ENCODE data around the gene PCDH9. TPM values are rescaled to one million over a fixed set of nuclear protein-coding genes. Genes with fewer than 3 reads are reported as not detected.

PCDH9 gene
- total and polyA plus RNA-seq, 10 of the 15 experiments (the other 5 are each of a cell fraction or from before 2014, with no cell fraction given) = 0.02 to 2.3 (median 0.05) TPM; not detected in 1

DNA sequence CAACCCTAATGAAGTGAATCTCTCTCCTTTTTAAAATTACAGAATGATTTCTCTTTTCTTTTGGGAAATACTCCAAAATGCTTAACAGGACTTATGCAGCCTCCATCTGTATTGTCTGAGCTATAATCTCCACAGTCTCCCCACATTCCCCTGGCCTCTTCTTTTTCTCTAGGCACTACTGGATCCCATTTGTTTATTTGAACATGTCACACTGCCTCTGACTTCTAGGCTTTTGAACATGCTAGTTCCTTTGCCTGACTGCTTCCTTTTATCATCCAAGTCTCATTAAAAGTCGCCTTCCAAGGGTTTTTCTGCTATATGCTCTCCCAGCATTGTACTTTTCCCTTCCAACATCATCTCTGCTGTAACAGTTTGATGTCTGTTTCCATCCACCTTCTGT is 548.7 kb downstream of the PCDH9 start:
- ATAC-seq (no peak), DNase-seq (ENCODE audit: low read depth, low spot score) (no peak), FAIRE-seq (no peak)
- TF ChIP-seq, protein P1, sequence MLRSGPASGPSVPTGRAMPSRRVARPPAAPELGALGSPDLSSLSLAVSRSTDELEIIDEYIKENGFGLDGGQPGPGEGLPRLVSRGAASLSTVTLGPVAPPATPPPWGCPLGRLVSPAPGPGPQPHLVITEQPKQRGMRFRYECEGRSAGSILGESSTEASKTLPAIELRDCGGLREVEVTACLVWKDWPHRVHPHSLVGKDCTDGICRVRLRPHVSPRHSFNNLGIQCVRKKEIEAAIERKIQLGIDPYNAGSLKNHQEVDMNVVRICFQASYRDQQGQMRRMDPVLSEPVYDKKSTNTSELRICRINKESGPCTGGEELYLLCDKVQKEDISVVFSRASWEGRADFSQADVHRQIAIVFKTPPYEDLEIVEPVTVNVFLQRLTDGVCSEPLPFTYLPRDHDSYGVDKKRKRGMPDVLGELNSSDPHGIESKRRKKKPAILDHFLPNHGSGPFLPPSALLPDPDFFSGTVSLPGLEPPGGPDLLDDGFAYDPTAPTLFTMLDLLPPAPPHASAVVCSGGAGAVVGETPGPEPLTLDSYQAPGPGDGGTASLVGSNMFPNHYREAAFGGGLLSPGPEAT (IDR thresholded peaks at IDR 0.05; ENCODE audit: low read depth) = no peak
- TF ChIP-seq, protein P2, sequence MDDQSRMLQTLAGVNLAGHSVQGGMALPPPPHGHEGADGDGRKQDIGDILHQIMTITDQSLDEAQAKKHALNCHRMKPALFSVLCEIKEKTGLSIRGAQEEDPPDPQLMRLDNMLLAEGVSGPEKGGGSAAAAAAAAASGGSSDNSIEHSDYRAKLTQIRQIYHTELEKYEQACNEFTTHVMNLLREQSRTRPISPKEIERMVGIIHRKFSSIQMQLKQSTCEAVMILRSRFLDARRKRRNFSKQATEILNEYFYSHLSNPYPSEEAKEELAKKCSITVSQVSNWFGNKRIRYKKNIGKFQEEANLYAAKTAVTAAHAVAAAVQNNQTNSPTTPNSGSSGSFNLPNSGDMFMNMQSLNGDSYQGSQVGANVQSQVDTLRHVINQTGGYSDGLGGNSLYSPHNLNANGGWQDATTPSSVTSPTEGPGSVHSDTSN (IDR thresholded peaks at IDR 0.05; ENCODE audit: insufficient replicate concordance, low read depth, low read length) = no peak
- TF ChIP-seq, protein P3, sequence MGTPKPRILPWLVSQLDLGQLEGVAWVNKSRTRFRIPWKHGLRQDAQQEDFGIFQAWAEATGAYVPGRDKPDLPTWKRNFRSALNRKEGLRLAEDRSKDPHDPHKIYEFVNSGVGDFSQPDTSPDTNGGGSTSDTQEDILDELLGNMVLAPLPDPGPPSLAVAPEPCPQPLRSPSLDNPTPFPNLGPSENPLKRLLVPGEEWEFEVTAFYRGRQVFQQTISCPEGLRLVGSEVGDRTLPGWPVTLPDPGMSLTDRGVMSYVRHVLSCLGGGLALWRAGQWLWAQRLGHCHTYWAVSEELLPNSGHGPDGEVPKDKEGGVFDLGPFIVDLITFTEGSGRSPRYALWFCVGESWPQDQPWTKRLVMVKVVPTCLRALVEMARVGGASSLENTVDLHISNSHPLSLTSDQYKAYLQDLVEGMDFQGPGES (IDR thresholded peaks at IDR 0.05) = no peak
- no peak for TF ChIP-seq NR2C2 (IDR thresholded peaks at IDR 0.05; ENCODE audit: borderline replicate concordance, control insufficient read depth, insufficient read length, low read depth)
- TF ChIP-seq IKZF1 (conservative IDR thresholded peaks at IDR 0.05) = no peak
- TF ChIP-seq HDAC6 (IDR thresholded peaks at IDR 0.05; ENCODE audit: unreplicated experiment) = no peak
- no peak for TF ChIP-seq CBX5 (IDR thresholded peaks at IDR 0.05; ENCODE audit: low read depth)
- TF ChIP-seq, protein P4, sequence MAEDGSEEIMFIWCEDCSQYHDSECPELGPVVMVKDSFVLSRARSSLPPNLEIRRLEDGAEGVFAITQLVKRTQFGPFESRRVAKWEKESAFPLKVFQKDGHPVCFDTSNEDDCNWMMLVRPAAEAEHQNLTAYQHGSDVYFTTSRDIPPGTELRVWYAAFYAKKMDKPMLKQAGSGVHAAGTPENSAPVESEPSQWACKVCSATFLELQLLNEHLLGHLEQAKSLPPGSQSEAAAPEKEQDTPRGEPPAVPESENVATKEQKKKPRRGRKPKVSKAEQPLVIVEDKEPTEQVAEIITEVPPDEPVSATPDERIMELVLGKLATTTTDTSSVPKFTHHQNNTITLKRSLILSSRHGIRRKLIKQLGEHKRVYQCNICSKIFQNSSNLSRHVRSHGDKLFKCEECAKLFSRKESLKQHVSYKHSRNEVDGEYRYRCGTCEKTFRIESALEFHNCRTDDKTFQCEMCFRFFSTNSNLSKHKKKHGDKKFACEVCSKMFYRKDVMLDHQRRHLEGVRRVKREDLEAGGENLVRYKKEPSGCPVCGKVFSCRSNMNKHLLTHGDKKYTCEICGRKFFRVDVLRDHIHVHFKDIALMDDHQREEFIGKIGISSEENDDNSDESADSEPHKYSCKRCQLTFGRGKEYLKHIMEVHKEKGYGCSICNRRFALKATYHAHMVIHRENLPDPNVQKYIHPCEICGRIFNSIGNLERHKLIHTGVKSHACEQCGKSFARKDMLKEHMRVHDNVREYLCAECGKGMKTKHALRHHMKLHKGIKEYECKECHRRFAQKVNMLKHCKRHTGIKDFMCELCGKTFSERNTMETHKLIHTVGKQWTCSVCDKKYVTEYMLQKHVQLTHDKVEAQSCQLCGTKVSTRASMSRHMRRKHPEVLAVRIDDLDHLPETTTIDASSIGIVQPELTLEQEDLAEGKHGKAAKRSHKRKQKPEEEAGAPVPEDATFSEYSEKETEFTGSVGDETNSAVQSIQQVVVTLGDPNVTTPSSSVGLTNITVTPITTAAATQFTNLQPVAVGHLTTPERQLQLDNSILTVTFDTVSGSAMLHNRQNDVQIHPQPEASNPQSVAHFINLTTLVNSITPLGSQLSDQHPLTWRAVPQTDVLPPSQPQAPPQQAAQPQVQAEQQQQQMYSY (CRISPR knock-in tag; IDR thresholded peaks at IDR 0.05) = no peak
- TF ChIP-seq TAF1 (IDR thresholded peaks at IDR 0.05; ENCODE audit: borderline replicate concordance, low read depth, low read length) = no peak
- TF ChIP-seq RB1 (IDR thresholded peaks at IDR 0.05; ENCODE audit: borderline replicate concordance) = no peak
- TF ChIP-seq SRF (IDR thresholded peaks at IDR 0.05; ENCODE audit: low read depth in 2 of 2, low read length in 2 of 2) = no peak
- no peak for TF ChIP-seq ZNF217 (IDR thresholded peaks at IDR 0.05)
- no peak for TF ChIP-seq TCF7 (IDR thresholded peaks at IDR 0.05; ENCODE audit: borderline replicate concordance)
- TF ChIP-seq ZNF207 (IDR thresholded peaks at IDR 0.05; ENCODE audit: borderline replicate concordance) = no peak
- no peak for TF ChIP-seq SMARCA5 (IDR thresholded peaks at IDR 0.05)
- H3K9ac ChIP-seq (ENCODE audit: control insufficient read depth, insufficient read depth, low read length) = no peak overlapping the region
- ChIA-PET CTCF (no interaction called here), RAD21 (ENCODE audit: unreplicated experiment) (no interaction called here), POLR2A (no interaction called here), SMC1A (ENCODE audit: uncharacterized antibody, unreplicated experiment) (interaction anchor here (1.1 kb wide), 1 partner anchor 16 kb away, joined by 4 read pairs; no protein-coding TSS in a partner anchor)
- H4K20me1 ChIP-seq (ENCODE audit: control insufficient read depth, insufficient read depth) = no peaks in the 10 kb centered on the region
- H3K36me3 ChIP-seq (ENCODE audit: control insufficient read depth in 2 of 2, insufficient read depth in 2 of 2, low read length in 1 of 2) = no peaks in the 10 kb centered on the region
- no peak overlapping the region for H3K4me3 ChIP-seq
- H3K4me1 ChIP-seq (ENCODE audit: control insufficient read depth, insufficient read depth, low read length) = no peaks in the 10 kb centered on the region
- intact Hi-C loops (cut with micrococcal nuclease; ENCODE audit: unreplicated experiment) = no loop called here
- H3K79me2 ChIP-seq (ENCODE audit: control insufficient read depth, insufficient read depth, low read length) = no peaks in the 10 kb centered on the region
- H3K9me3 ChIP-seq (replicated peaks; ENCODE audit: control insufficient read depth, insufficient read depth, low read length) = no peaks in the 10 kb centered on the region; the same call in 2 of the 3 replicates
- in situ Hi-C loops (cut with MboI) = no loop called here
- H3K4me2 ChIP-seq (ENCODE audit: control insufficient read depth, insufficient read depth) = no peak overlapping the region
- BruUV-seq (replicated peaks) = no TSS peak
- 0% methylated on average over 1 of the region's 1 CpG for WGBS (ENCODE audit: insufficient coverage, insufficient replicate concordance, low lambda C conversion rate, missing lambda C conversion rate)
- no peak overlapping the region for H2AFZ ChIP-seq (ENCODE audit: control insufficient read depth, low read depth, low read length)
- H3K27me3 ChIP-seq (replicated peaks in 1 of 2; ENCODE audit: control insufficient read depth in 2 of 2, insufficient read depth in 2 of 2, low read length in 1 of 2) = no peaks in the 10 kb centered on the region
- H3K27ac ChIP-seq (ENCODE audit: control insufficient read depth, insufficient read depth) = no peak overlapping the region
